ENCODE measurements around the gene ADAMTS2. TPM values are rescaled to one million over a fixed set of nuclear protein-coding genes. Genes with fewer than 3 reads are reported as not detected.

ADAMTS2 gene
- total and polyA plus RNA-seq, 2 donors (not counting 3 experiments of a cell fraction or from before 2014, with no cell fraction given), result not detected

DNA sequence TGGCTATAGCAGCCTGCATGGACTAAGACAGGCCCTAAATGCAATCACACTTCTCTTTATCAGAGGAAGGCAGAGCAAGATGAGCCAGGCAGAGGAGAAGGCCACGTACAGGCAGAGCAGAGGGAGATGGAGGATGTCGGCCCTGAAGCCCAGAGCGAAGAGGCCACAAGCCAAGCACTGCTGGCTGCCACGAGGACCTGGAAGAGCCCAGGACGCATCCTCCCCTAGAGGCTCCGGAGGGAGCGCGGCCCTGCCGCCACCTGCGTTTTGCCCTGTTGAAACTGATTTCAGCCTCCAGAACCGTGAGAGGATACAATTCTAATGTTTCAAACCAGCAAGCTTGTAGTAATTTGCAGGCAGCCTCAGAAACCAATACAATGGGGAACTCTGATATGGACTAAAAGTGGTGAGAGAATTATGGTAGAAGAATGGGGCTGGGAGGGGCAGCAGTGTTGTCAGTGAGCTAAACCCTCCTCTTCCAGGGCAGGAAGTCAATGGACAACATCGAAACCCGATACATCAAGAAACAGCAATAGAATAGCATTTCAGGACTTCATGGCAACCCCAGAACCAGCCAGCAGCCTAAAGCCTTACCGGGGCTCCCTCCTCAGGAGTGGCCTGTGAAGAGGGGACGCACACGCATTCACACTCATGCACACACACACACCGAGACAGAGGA is 32.6 kb downstream of the ADAMTS2 start:
- Histone ChIP-seq H3K79me2 (ENCODE audit: control insufficient read depth, insufficient read depth, low read length) (no peaks in the 10 kb centered on the region), H3K9me1 (replicated peaks; ENCODE audit: control insufficient read depth, extremely low read depth, insufficient read depth, low read length) (no peaks in the 10 kb centered on the region), H3K27me3 (ENCODE audit: control insufficient read depth in 2 of 2, insufficient read depth in 2 of 2, low read length in 2 of 2) (no peaks in the 10 kb centered on the region), H4K20me1 (replicated peaks; ENCODE audit: control insufficient read depth, extremely low read depth, insufficient read depth, low read length) (no peaks in the 10 kb centered on the region), H3K36me3 (ENCODE audit: control insufficient read depth in 2 of 2, extremely low read depth in 1 of 2, insufficient read depth in 2 of 2, low read length in 2 of 2) (no peaks in the 10 kb centered on the region), H3K9ac (replicated peaks; ENCODE audit: extremely low read depth, insufficient read depth, low read length) (no peak overlapping the region), H2AFZ (ENCODE audit: low read depth, low read length) (no peak overlapping the region), H3K4me2 (ENCODE audit: insufficient read depth, low read length) (no peak overlapping the region), H3K9me3 (replicated peaks; ENCODE audit: control insufficient read depth, insufficient read depth, low read length) (peaks cover 2% of the 10 kb centered on the region), H3K4me1 (ENCODE audit: control insufficient read depth, extremely low read depth, insufficient read depth, low read length) (no peaks in the 10 kb centered on the region), H3K27ac (ENCODE audit: insufficient read depth, low read depth, low read length) (no peak overlapping the region), H3K4me3 (replicated peaks in 1 of 3; ENCODE audit: insufficient read depth in 1 of 3, low read depth in 1 of 3, low read length in 3 of 3) (no peak overlapping the region)
- ChIA-PET CTCF (no interaction called here), POLR2A (no interaction called here)
- dilution Hi-C loops (cut with MboI; ENCODE audit: extremely low pct_ligation_motif_present, low sequenced_read_pairs) (no loop called here), intact Hi-C loops (cut with micrococcal nuclease) (no loop called here)
- TF ChIP-seq EZH2 (IDR thresholded peaks at IDR 0.05; ENCODE audit: borderline replicate concordance, low read depth, low read length, severe bottlenecking) (no peak), POLR2AphosphoS5 (IDR thresholded peaks at IDR 0.05; ENCODE audit: insufficient read depth, low read depth, low read length) (no peak)
- FAIRE-seq, result no peak
- DNase-seq (ENCODE audit: low read depth, low spot score), result no peak
- no TSS peak for BruUV-seq (replicated peaks)

DNA sequence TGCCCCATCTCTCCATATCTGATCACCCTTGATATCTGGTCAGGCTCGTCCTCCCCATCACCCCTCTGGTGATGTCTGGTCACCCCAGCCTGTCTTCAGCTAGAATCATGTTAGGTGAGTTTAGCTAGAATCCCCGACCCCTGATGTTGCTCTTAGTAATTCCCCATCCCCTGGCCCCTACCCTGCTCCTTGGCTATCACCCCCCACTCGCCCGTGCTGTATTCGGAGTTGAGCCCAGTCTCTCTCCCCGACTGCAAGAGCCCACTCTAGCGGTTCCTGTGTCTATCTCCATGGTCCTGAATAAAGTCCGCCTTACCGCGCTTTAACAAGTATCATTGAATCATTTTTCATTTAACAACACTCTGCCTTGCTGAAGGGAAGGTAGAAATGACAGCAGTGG is 33.7 kb downstream of the ADAMTS2 start:
- H3K9me1 ChIP-seq (replicated peaks; ENCODE audit: control insufficient read depth, extremely low read depth, insufficient read depth, low read length), result no peaks in the 10 kb centered on the region
- no peak overlapping the region for H3K9ac ChIP-seq (replicated peaks; ENCODE audit: extremely low read depth, insufficient read depth, low read length)
- H3K27ac ChIP-seq (ENCODE audit: insufficient read depth, low read depth, low read length), result no peak overlapping the region
- dilution Hi-C loops (cut with MboI; ENCODE audit: extremely low pct_ligation_motif_present, low sequenced_read_pairs) (no loop called here), intact Hi-C loops (cut with micrococcal nuclease) (no loop called here)
- TF ChIP-seq, protein P1, sequence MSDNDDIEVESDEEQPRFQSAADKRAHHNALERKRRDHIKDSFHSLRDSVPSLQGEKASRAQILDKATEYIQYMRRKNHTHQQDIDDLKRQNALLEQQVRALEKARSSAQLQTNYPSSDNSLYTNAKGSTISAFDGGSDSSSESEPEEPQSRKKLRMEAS (IDR thresholded peaks at IDR 0.05; ENCODE audit: insufficient read depth, insufficient read length), result no peak
- TF ChIP-seq POLR2A (IDR thresholded peaks at IDR 0.05; ENCODE audit: low read depth, low read length), result no peak
- TF ChIP-seq, protein P2, sequence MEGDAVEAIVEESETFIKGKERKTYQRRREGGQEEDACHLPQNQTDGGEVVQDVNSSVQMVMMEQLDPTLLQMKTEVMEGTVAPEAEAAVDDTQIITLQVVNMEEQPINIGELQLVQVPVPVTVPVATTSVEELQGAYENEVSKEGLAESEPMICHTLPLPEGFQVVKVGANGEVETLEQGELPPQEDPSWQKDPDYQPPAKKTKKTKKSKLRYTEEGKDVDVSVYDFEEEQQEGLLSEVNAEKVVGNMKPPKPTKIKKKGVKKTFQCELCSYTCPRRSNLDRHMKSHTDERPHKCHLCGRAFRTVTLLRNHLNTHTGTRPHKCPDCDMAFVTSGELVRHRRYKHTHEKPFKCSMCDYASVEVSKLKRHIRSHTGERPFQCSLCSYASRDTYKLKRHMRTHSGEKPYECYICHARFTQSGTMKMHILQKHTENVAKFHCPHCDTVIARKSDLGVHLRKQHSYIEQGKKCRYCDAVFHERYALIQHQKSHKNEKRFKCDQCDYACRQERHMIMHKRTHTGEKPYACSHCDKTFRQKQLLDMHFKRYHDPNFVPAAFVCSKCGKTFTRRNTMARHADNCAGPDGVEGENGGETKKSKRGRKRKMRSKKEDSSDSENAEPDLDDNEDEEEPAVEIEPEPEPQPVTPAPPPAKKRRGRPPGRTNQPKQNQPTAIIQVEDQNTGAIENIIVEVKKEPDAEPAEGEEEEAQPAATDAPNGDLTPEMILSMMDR (IDR thresholded peaks at IDR 0.05; ENCODE audit: extremely low read depth in 1 of 2, insufficient read depth in 1 of 2, low read depth in 1 of 2, low read length in 2 of 2), result no peak
- CTCF ChIA-PET, result no interaction called here
- peaks cover 2% of the 10 kb centered on the region for H3K9me3 ChIP-seq (replicated peaks; ENCODE audit: control insufficient read depth, insufficient read depth, low read length)
- no peaks in the 10 kb centered on the region for H3K27me3 ChIP-seq (ENCODE audit: control insufficient read depth in 2 of 2, insufficient read depth in 2 of 2, low read length in 2 of 2)
- H3K79me2 ChIP-seq (ENCODE audit: control insufficient read depth, insufficient read depth, low read length), result no peaks in the 10 kb centered on the region
- no peaks in the 10 kb centered on the region for H4K20me1 ChIP-seq (replicated peaks; ENCODE audit: control insufficient read depth, extremely low read depth, insufficient read depth, low read length)
- no peak overlapping the region for H3K4me2 ChIP-seq (ENCODE audit: insufficient read depth, low read length)
- POLR2A ChIA-PET, result no interaction called here
- H3K4me3 ChIP-seq (replicated peaks in 1 of 3; ENCODE audit: insufficient read depth in 1 of 3, low read depth in 1 of 3, low read length in 3 of 3), result no peak overlapping the region
- no peaks in the 10 kb centered on the region for H3K36me3 ChIP-seq (ENCODE audit: control insufficient read depth in 2 of 2, extremely low read depth in 1 of 2, insufficient read depth in 2 of 2, low read length in 2 of 2)
- no TSS peak for BruUV-seq (replicated peaks)
- FAIRE-seq, result no peak
- H2AFZ ChIP-seq (ENCODE audit: low read depth, low read length), result no peak overlapping the region
- DNase-seq (ENCODE audit: low read depth, low spot score), result no peak
- H3K4me1 ChIP-seq (ENCODE audit: control insufficient read depth, extremely low read depth, insufficient read depth, low read length), result no peaks in the 10 kb centered on the region
